ENCODE data around the gene RPRD1A.
"Not testable (repeated sequence)": the region's sequence is repeated elsewhere in the genome, so short reads cannot be mapped to it uniquely, and the experiment has no call there.

RPRD1A gene

GRCh38 chr18:36031903-36032302 lies 35.5 kb downstream of the RPRD1A start:
- DNase-seq (ENCODE audit: low read depth in 2 of 2, low spot score in 1 of 2): no peak

- no peak for DNase-seq (ENCODE audit: low read depth in 2 of 2, low spot score in 1 of 2)
These were observed 36.0 kb downstream of the RPRD1A start for GRCh38 chr18:36031407-36031806.

- DNase-seq (ENCODE audit: low read depth in 2 of 2, low spot score in 1 of 2): no peak
These were observed 38.5 kb downstream of the RPRD1A start for GRCh38 chr18:36028859-36029258.

- no peak for DNase-seq (ENCODE audit: low read depth in 2 of 2, low spot score in 1 of 2)
These were observed 42.3 kb downstream of the RPRD1A start for GRCh38 chr18:36025025-36025424.

- not testable (repeated sequence) for DNase-seq (ENCODE audit: low read depth in 2 of 2, low spot score in 1 of 2)
These were observed 43.1 kb downstream of the RPRD1A start for GRCh38 chr18:36024241-36024640.

- DNase-seq (ENCODE audit: low read depth in 2 of 2, low spot score in 1 of 2): no peak
These were observed 44.0 kb downstream of the RPRD1A start for GRCh38 chr18:36023336-36023735.

GRCh38 chr18:36020174-36020711 lies 47.1 kb downstream of the RPRD1A start:
- DNase-seq (ENCODE audit: low read depth in 2 of 2, low spot score in 1 of 2): no peak

GRCh38 chr18:36017232-36017631 lies 50.1 kb downstream of the RPRD1A start:
- no peak for DNase-seq (ENCODE audit: low read depth in 2 of 2, low spot score in 1 of 2)

- DNase-seq (ENCODE audit: low read depth in 2 of 2, low spot score in 1 of 2): no peak
These were observed 51.7 kb downstream of the RPRD1A start for GRCh38 chr18:36015629-36016028.

GRCh38 chr18:36012891-36013290 lies 54.5 kb downstream of the RPRD1A start:
- DNase-seq (ENCODE audit: low read depth in 2 of 2, low spot score in 1 of 2): no peak

GRCh38 chr18:36009214-36009613 lies 58.1 kb downstream of the RPRD1A start:
- no peak for DNase-seq (ENCODE audit: low read depth in 2 of 2, low spot score in 1 of 2)

GRCh38 chr18:36006997-36007396 lies 60.4 kb downstream of the RPRD1A start:
- DNase-seq (ENCODE audit: low read depth in 2 of 2, low spot score in 1 of 2): no peak

- no peak for DNase-seq (ENCODE audit: low read depth in 2 of 2, low spot score in 1 of 2)
These were observed 67.4 kb downstream of the RPRD1A start for GRCh38 chr18:35999925-36000324.

- DNase-seq (ENCODE audit: low read depth in 2 of 2, low spot score in 1 of 2): no peak
These were observed 68.4 kb downstream of the RPRD1A start for GRCh38 chr18:35998967-35999366.

- DNase-seq (ENCODE audit: low read depth in 2 of 2, low spot score in 1 of 2): no peak
These were observed 74.3 kb downstream of the RPRD1A start for GRCh38 chr18:35993013-35993412.

GRCh38 chr18:35991696-35992095 lies 75.7 kb downstream of the RPRD1A start:
- DNase-seq (ENCODE audit: low read depth in 2 of 2, low spot score in 1 of 2): no peak

- DNase-seq (ENCODE audit: low read depth in 2 of 2, low spot score in 1 of 2): no peak
These were observed 83.5 kb downstream of the RPRD1A start for GRCh38 chr18:35983818-35984217.

- DNase-seq (ENCODE audit: low read depth in 2 of 2, low spot score in 1 of 2): no peak
These were observed 84.2 kb downstream of the RPRD1A start for GRCh38 chr18:35983147-35983546.

GRCh38 chr18:35982409-35983114 lies 84.8 kb downstream of the RPRD1A start:
- no peak for DNase-seq (ENCODE audit: low read depth in 2 of 2, low spot score in 1 of 2)

- DNase-seq (ENCODE audit: low read depth in 2 of 2, low spot score in 1 of 2): no peak
These were observed 88.2 kb downstream of the RPRD1A start for GRCh38 chr18:35979112-35979511.

GRCh38 chr18:35974181-35974580 lies 93.2 kb downstream of the RPRD1A start:
- no peak for DNase-seq (ENCODE audit: low read depth in 2 of 2, low spot score in 1 of 2)

GRCh38 chr18:35973650-35974049 lies 93.7 kb downstream of the RPRD1A start:
- no peak for DNase-seq (ENCODE audit: low read depth in 2 of 2, low spot score in 1 of 2)
